ENCODE measurements around the gene EFCAB14.

The EFCAB14 gene

DNA sequence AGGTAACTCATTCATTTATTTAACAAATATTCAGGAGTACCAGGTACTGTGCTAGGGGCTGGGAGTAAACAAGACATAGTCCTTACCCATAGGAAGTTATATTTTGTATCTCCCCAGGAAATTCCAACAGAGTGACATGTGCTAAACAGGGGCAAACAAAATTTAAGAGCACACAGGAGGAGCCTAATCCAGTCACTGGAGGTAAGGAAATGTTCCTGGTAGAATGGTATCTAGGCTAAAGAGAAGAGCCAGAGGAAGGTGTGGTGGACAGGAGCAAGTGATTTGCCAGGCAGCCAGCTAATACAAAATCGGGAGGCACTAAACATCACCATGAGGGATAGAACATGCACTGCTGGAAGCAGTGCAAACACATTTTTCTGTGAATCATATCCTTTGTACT lies 36.9 kb downstream of the EFCAB14 start:
- H3K4me3 ChIP-seq (ENCODE audit: low read depth, low read length): no peak overlapping the region
- TF ChIP-seq, protein P1, sequence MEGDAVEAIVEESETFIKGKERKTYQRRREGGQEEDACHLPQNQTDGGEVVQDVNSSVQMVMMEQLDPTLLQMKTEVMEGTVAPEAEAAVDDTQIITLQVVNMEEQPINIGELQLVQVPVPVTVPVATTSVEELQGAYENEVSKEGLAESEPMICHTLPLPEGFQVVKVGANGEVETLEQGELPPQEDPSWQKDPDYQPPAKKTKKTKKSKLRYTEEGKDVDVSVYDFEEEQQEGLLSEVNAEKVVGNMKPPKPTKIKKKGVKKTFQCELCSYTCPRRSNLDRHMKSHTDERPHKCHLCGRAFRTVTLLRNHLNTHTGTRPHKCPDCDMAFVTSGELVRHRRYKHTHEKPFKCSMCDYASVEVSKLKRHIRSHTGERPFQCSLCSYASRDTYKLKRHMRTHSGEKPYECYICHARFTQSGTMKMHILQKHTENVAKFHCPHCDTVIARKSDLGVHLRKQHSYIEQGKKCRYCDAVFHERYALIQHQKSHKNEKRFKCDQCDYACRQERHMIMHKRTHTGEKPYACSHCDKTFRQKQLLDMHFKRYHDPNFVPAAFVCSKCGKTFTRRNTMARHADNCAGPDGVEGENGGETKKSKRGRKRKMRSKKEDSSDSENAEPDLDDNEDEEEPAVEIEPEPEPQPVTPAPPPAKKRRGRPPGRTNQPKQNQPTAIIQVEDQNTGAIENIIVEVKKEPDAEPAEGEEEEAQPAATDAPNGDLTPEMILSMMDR (IDR thresholded peaks at IDR 0.05; ENCODE audit: borderline replicate concordance, insufficient read depth, low read depth, low read length): no peak

DNA sequence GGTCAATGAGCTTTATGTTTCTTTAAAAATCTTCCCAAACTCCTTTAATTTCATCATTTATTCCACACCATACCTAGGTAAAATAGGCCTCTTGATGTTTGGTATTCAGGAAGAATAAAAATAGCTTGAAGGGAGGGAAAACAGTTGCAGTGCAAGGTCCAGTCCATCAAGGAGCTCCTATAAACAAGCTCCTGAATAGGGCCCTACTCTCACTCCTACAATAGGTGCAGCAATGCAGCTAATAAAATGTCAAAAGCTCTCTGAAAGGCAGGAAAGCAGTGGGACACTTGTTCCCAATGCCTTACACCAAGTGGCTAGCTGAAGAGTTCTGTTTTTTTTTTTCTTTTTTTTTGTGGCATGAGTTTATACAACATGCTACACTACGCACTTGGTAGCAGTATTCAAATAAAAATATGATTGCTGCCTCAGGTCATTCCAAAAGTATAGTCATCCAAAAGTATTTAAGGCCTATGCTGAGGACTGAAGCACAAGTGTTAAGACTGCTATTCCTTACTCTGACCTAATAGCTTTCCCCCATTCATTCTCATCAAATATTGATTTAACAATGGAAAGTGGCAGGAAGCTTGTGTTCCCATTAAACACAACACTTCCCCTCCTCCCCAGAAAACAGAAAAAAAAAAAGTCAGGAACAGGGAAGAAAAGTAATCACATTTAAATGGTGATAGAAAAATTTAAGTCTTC lies 37.4 kb downstream of the EFCAB14 start:
- TF ChIP-seq, protein P1 (IDR thresholded peaks at IDR 0.05; ENCODE audit: borderline replicate concordance, insufficient read depth, low read depth, low read length): no peak

DNA sequence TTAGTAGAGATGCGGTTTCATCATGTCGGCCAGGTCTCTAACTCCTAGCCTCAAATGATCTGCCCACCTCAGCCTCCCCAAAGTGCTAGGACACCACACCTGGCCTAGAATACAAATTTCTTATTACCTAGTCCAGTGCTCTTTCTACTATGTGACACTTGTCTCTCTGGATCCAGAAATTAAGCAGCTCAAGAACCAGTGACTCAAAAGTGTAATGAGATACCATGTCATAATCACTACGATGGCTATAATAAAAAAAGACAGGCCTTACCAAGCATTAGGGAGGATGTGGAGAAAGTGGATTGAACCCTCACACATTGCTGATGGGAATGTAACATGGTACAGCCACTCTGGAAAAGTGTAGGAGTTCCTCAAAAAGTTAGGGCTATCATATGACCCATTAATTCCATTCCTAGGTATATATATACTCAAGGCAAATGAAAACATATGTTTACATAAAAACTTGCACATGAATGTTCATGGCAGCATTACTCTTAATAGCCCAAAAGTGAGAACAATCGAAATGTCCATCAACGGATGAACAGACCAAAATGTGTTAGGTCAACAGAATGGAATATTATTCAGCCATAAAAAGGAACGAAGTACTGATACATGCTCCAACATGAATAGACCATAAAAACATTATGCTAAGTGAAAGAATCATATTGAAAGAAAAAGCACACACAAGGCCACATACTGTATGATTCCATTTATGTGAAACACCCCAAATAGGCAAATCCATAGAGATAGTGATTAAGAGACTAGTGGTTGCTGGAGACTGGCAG lies 38.9 kb downstream of the EFCAB14 start:
- H3K4me3 ChIP-seq (ENCODE audit: low read depth, low read length): no peak overlapping the region
- TF ChIP-seq, protein P1 (IDR thresholded peaks at IDR 0.05; ENCODE audit: borderline replicate concordance, insufficient read depth, low read depth, low read length): no peak

More for the DNA sequence above, 37.4 kb downstream of the EFCAB14 start:
- H3K4me3 ChIP-seq (ENCODE audit: low read depth, low read length): no peak overlapping the region

DNA sequence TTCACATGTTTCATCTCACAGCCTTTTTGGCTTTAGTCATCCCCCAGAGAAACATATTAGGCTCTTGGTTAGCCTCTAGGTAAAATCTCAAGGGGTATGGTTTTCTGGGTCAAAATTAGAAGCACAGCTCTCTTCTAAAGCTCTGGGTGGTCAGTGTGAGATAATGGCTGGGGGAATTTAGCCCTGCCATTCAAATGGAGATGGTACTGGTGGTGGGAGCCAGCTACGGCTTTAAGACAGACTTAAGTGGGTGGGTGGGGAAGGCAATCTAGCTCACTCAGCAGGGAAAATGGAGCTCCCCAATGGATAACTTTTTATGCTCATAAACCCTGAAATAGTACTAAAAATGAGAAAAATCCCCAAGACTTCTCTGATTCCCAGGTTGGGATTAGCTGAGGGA lies 41.6 kb downstream of the EFCAB14 start:
- TF ChIP-seq, protein P1 (IDR thresholded peaks at IDR 0.05; ENCODE audit: borderline replicate concordance, insufficient read depth, low read depth, low read length): no peak
- no peak overlapping the region for H3K4me3 ChIP-seq (ENCODE audit: low read depth, low read length)

DNA sequence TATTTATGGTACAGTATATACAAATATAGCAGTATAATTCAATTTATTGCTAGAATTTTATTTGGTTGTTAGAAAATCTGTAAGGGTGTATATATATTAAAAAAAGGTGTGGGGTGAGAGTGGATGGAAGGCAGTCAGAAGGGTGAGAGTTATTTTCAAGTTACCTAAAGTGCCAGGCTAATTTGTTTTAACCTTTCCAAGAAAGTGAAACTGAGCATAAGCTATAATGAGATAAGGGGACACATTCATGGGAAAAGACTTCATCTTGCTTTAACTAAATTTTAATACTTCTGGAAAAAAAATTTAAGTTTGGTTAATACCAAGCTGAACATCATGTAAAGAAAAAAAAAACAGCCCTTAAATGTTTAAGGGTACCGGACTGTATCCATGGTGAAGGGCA lies 42.4 kb downstream of the EFCAB14 start:
- TF ChIP-seq, protein P1 (IDR thresholded peaks at IDR 0.05; ENCODE audit: borderline replicate concordance, insufficient read depth, low read depth, low read length): no peak
- no peak overlapping the region for H3K4me3 ChIP-seq (ENCODE audit: low read depth, low read length)

DNA sequence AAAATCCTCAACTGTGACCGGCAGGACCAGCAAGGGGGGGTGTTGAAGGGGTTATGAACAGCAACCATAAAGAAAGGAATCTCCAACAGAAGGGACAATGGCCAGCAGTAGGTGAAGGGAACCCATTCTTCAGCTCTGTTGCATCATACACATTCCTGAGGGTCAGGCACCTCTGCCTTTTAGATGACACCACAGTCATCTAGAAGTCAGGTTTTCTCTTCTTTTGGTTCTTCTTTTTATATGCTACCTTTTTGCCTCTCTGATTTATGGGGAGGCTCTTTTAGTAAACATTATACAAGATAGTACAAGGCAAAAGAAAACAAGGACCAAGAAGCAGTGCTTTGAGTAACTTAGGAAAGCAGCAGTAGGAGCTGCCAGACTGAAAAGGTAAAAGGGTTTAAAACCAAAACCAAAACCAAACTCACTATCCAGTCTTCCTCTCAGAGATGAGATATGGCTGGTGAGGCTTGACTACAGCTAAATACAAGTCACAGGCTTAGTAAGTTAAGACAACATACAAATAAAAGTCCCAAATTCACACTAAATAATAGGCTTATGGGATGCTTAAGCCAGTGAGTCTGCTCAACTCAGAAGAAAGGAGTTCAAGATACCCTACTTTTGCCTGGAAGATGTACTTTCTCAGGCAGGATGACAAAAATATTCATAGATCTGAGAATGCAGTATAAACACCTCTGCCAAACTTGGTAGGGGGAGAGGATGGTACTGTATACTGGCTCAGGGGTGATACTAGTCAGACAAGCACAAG lies 43.2 kb downstream of the EFCAB14 start:
- no peak overlapping the region for H3K4me3 ChIP-seq (ENCODE audit: low read depth, low read length)
- TF ChIP-seq, protein P1 (IDR thresholded peaks at IDR 0.05; ENCODE audit: borderline replicate concordance, insufficient read depth, low read depth, low read length): no peak

All from GM12875 (cell line).